AG04450 (cell line): ENCODE data around the gene PKDREJ. TPM values are rescaled to one million over a fixed set of nuclear protein-coding genes. Genes with fewer than 3 reads are reported as not detected.

Experiments used
- CTCF ChIA-PET: fragments of 300-600, 350-600 bp; formaldehyde crosslinking; extraction: SDS; loops from one replicate; lab custom pipeline; 2022; ENCODE audit warnings: antibody characterized with exemption, inconsistent platforms; lab: Charles Lee
- POLR2A ChIA-PET: fragments of 350-600 bp; formaldehyde crosslinking; extraction: SDS; loops from one replicate; lab custom pipeline; 2021; ENCODE audit warnings: antibody characterized with exemption, inconsistent platforms; lab: Yijun Ruan, JAX
- DNase-seq: peaks from one replicate; pipeline ENCODE4 v3.0.0-alpha.2; 2011; ENCODE audit warnings: low read depth, low spot score
- H3K27ac ChIP-seq: one replicate; pipeline ENCODE4 v1.5.1; 2012; ENCODE audit warnings: low read depth, low read length, control low read depth
- H3K27me3 ChIP-seq: one replicate; pipeline ENCODE4 v1.6.0; 2012; ENCODE audit warnings: low read length; ENCODE audit not compliant: control insufficient read depth, insufficient read depth
- H3K4me3 ChIP-seq: 2 replicates; pipeline ENCODE4 v1.5.1; 2011; ENCODE audit warnings: mild to moderate bottlenecking, low read depth, low read length, control low read depth
- H3K9me3 ChIP-seq: 2 replicates; pipeline ENCODE4 v1.5.1; 2012; ENCODE audit warnings: low read length; ENCODE audit not compliant: control insufficient read depth, insufficient read depth
- polyA plus RNA-seq: library from polyadenylated mRNA; depleted of rRNA; stranded (reverse); fragments of >200 nt; gene quantifications from 2 replicates; pipeline ENCODE4 v1.2.3, GENCODE V29; 2011
- TF ChIP-seq, protein P1 (sequence below): IDR thresholded peaks from 2 replicates; pipeline ENCODE4 v1.5.1; 2011; ENCODE audit warnings: low read depth, low read length, control low read depth, inconsistent platforms

Gene PKDREJ
- polyA plus RNA-seq, 1 experiment, result 0.01 TPM

DNA sequence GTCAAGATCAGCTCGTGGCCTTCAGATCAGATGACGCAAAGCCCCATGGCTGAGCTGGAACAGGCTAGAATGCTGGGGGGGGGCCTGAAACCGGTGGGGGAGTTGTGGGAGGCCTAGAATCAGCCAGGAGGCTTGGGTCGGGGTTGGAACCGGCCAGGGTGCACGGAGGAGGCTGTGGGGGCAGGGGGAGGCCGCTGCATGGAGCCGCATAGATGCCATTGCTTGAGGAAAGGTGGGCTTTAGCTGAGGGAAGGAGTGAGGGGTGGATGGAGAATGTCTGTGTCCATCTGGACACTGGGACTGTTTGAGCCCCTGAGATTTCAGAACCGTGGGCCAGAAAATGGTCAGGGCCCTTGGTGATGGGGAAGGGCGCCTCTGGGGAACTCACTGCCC, 38.2 kb downstream of the PKDREJ start:
- Histone ChIP-seq H3K27ac (no peak overlapping the region), H3K27me3 (no peaks in the 10 kb centered on the region), H3K4me3 (no peak overlapping the region), H3K9me3 (no peaks in the 10 kb centered on the region)
- TF ChIP-seq, protein P1, sequence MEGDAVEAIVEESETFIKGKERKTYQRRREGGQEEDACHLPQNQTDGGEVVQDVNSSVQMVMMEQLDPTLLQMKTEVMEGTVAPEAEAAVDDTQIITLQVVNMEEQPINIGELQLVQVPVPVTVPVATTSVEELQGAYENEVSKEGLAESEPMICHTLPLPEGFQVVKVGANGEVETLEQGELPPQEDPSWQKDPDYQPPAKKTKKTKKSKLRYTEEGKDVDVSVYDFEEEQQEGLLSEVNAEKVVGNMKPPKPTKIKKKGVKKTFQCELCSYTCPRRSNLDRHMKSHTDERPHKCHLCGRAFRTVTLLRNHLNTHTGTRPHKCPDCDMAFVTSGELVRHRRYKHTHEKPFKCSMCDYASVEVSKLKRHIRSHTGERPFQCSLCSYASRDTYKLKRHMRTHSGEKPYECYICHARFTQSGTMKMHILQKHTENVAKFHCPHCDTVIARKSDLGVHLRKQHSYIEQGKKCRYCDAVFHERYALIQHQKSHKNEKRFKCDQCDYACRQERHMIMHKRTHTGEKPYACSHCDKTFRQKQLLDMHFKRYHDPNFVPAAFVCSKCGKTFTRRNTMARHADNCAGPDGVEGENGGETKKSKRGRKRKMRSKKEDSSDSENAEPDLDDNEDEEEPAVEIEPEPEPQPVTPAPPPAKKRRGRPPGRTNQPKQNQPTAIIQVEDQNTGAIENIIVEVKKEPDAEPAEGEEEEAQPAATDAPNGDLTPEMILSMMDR, result no peak
- ChIA-PET CTCF (interaction anchor here (0.6 kb wide), 1 partner anchor 31 kb away, joined by 5 read pairs; no protein-coding TSS in a partner anchor), POLR2A (no interaction called here)
- DNase-seq, result no peak

GRCh38 chr22:46224044-46224897, 38.9 kb downstream of the PKDREJ start:
- POLR2A ChIA-PET, result no interaction called here
- H3K27ac ChIP-seq, result no peak overlapping the region
- H3K4me3 ChIP-seq, result no peak overlapping the region
- no peaks in the 10 kb centered on the region for H3K27me3 ChIP-seq
- DNase-seq, result no peak
- TF ChIP-seq, protein P1, result no peak
- CTCF ChIA-PET, result interaction anchor here (0.6 kb wide), 1 partner anchor 30 kb away, joined by 5 read pairs; no protein-coding TSS in a partner anchor
- H3K9me3 ChIP-seq, result no peaks in the 10 kb centered on the region

- no peaks in the 10 kb centered on the region for H3K9me3 ChIP-seq
- H3K27ac ChIP-seq, result no peak overlapping the region
- ChIA-PET POLR2A (no interaction called here), CTCF (no interaction called here)
- H3K4me3 ChIP-seq, result no peak overlapping the region
- DNase-seq, result no peak
- TF ChIP-seq, protein P1, result no peak
- no peaks in the 10 kb centered on the region for H3K27me3 ChIP-seq
These were observed 42.2 kb downstream of the PKDREJ start for GRCh38 chr22:46220921-46221320.

DNA sequence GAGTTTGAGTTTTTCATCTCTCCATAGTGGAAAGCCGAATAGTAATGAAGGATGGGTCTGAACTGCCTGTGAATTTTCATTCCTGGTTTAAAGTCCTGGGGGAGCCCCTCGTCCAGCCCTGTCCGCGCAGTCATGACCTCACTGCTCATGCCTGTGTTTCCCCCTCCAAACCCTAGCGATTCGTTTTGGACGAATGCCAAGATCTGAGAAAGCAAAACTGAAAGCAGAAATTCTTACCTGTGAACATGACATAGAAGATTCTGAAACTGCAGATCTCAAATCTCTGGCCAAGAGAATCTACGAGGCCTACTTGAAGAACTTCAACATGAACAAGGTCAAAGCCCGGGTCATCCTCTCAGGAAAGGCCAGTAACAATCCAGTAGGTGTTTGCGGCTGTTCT, 43.5 kb downstream of the PKDREJ start:
- ChIA-PET CTCF (no interaction called here), POLR2A (no interaction called here)
- TF ChIP-seq, protein P1, result no peak
- no peak overlapping the region for H3K4me3 ChIP-seq
- no peak overlapping the region for H3K27ac ChIP-seq
- H3K27me3 ChIP-seq, result no peaks in the 10 kb centered on the region
- H3K9me3 ChIP-seq, result no peaks in the 10 kb centered on the region
- no peak for DNase-seq

GRCh38 chr22:46214616-46215015, 48.5 kb downstream of the PKDREJ start:
- H3K9me3 ChIP-seq, result peaks cover 10% of the 10 kb centered on the region
- no peaks in the 10 kb centered on the region for H3K27me3 ChIP-seq
- TF ChIP-seq, protein P1, result no peak
- POLR2A ChIA-PET, result no interaction called here
- DNase-seq, result no peak
- H3K27ac ChIP-seq, result no peak overlapping the region
- CTCF ChIA-PET, result no interaction called here
- H3K4me3 ChIP-seq, result no peak overlapping the region
